H1 (cell line): ENCODE measurements around the gene SPTBN4.

Experiments
- BCL11A ChIP-seq, 2 experiments: IDR thresholded peaks; one replicate each; pipeline ENCODE4 v1.6.1; 2011; ENCODE audit warnings: low read depth in 2 of 2, low read length in 2 of 2, mild to moderate bottlenecking in 2 of 2
- EZH2 ChIP-seq: fragments of 200-600 bp; sonication (generic); IDR thresholded peaks from 2 replicates; pipeline ENCODE4 v1.7.1; 2012; ENCODE audit warnings: low read depth, mild to moderate bottlenecking, moderate library complexity, low read length, inconsistent platforms; ENCODE audit not compliant: severe bottlenecking
- JUND ChIP-seq: IDR thresholded peaks from 2 replicates; pipeline ENCODE4 v1.6.1; 2011; ENCODE audit warnings: mild to moderate bottlenecking, improper control_type of control experiment, low read length
- KDM1A ChIP-seq: fragments of 200-600, 300-600 bp; sonication (generic); IDR thresholded peaks from 2 replicates; pipeline ENCODE4 v1.7.1; 2016; ENCODE audit warnings: mild to moderate bottlenecking, low read length, borderline replicate concordance
- KDM5A ChIP-seq: fragments of 200-600 bp; IDR thresholded peaks from 2 replicates; pipeline ENCODE4 v1.7.1; 2012; ENCODE audit warnings: mild to moderate bottlenecking, low read length, inconsistent platforms, mixed read lengths
- POLR2A ChIP-seq, 2 experiments: IDR thresholded peaks; 1 replicate in 1 of 2; 2 replicates in 1 of 2; pipeline ENCODE4 v1.6.1; 2011; ENCODE audit warnings: low read depth in 2 of 2, low read length in 2 of 2, mild to moderate bottlenecking in 2 of 2; ENCODE audit errors: control extremely low read depth in 1 of 2
- RAD21 ChIP-seq, 2 experiments: IDR thresholded peaks in 1 of 2; conservative IDR thresholded peaks in 1 of 2; 2 replicates each; pipeline ENCODE4 v1.6.1; 2011; ENCODE audit warnings: low read depth in 2 of 2, low read length in 2 of 2, improper control_type of control experiment in 1 of 2, inconsistent platforms in 1 of 2, mild to moderate bottlenecking in 1 of 2, moderate library complexity in 1 of 2
- RFX5 ChIP-seq: IDR thresholded peaks from 2 replicates; pipeline ENCODE4 v1.6.1; 2011; ENCODE audit warnings: low read depth, low read length, improper control_type of control experiment, borderline replicate concordance
- TAF1 ChIP-seq: IDR thresholded peaks from 2 replicates; pipeline ENCODE4 v1.6.1; 2011; ENCODE audit warnings: mild to moderate bottlenecking, low read depth, low read length
- TF ChIP-seq, protein P1 (sequence below): IDR thresholded peaks from 2 replicates; pipeline ENCODE4 v1.6.1; 2012; ENCODE audit warnings: inconsistent platforms
- TF ChIP-seq, protein P2 (sequence below), 3 experiments: IDR thresholded peaks; 1 replicate in 2 of 3; 2 replicates in 1 of 3; pipeline versions ENCODE4 v1.5.1 to v1.6.1; 2011; ENCODE audit warnings: low read length in 3 of 3, mild to moderate bottlenecking in 3 of 3, inconsistent platforms in 2 of 3, low read depth in 1 of 3, moderate library complexity in 1 of 3; ENCODE audit not compliant: insufficient read depth in 1 of 3; ENCODE audit errors: control extremely low read depth in 1 of 3
- TF ChIP-seq, protein P3 (sequence below): IDR thresholded peaks from 2 replicates; pipeline ENCODE4 v1.6.1; 2011; ENCODE audit warnings: low read depth, mild to moderate bottlenecking, low read length; ENCODE audit not compliant: insufficient read depth

DNA sequence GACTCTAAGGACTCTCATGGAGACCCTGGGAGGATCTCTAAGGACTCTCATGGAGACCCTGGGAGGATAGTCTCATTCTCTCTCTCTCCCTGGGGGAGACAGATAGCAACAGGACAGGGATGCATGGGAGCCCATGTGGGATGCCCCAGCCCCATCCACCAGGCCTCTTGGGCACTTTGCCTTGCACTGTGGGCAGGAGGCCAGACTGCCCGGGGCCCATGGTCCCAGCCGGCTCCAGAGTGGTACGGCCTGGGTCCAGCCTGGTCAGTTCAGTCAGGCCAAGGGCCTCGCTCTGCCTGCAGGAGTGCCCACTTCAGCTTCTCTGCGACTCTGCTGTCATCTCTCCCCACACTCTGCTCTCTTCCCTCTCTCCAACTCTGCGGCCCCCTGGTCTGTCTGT, 61.3 kb downstream of the SPTBN4 start:
- TF ChIP-seq, protein P1, sequence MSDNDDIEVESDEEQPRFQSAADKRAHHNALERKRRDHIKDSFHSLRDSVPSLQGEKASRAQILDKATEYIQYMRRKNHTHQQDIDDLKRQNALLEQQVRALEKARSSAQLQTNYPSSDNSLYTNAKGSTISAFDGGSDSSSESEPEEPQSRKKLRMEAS = no peak
- TF ChIP-seq POLR2A (IDR thresholded peaks at IDR 0.05; ENCODE audit: control extremely low read depth in 1 of 2, low read depth in 2 of 2, low read length in 2 of 2) = no peak
- no peak for TF ChIP-seq KDM1A
- TF ChIP-seq, protein P2, sequence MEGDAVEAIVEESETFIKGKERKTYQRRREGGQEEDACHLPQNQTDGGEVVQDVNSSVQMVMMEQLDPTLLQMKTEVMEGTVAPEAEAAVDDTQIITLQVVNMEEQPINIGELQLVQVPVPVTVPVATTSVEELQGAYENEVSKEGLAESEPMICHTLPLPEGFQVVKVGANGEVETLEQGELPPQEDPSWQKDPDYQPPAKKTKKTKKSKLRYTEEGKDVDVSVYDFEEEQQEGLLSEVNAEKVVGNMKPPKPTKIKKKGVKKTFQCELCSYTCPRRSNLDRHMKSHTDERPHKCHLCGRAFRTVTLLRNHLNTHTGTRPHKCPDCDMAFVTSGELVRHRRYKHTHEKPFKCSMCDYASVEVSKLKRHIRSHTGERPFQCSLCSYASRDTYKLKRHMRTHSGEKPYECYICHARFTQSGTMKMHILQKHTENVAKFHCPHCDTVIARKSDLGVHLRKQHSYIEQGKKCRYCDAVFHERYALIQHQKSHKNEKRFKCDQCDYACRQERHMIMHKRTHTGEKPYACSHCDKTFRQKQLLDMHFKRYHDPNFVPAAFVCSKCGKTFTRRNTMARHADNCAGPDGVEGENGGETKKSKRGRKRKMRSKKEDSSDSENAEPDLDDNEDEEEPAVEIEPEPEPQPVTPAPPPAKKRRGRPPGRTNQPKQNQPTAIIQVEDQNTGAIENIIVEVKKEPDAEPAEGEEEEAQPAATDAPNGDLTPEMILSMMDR (IDR thresholded peaks at IDR 0.05; ENCODE audit: control extremely low read depth in 1 of 3, insufficient read depth in 1 of 3, low read depth in 1 of 3, low read length in 3 of 3) = no peak
- TF ChIP-seq RAD21 (IDR thresholded peaks at IDR 0.05 in 1 of 2, conservative IDR thresholded peaks at IDR 0.05 in 1 of 2; ENCODE audit: low read depth in 2 of 2, low read length in 2 of 2) = no peak
- no peak for TF ChIP-seq JUND
- TF ChIP-seq RFX5 = no peak
- no peak for TF ChIP-seq KDM5A
- no peak for TF ChIP-seq BCL11A (IDR thresholded peaks at IDR 0.05; ENCODE audit: low read depth in 2 of 2, low read length in 2 of 2)
- TF ChIP-seq, protein P3, sequence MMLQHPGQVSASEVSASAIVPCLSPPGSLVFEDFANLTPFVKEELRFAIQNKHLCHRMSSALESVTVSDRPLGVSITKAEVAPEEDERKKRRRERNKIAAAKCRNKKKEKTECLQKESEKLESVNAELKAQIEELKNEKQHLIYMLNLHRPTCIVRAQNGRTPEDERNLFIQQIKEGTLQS = no peak
- TF ChIP-seq TAF1 = no peak
- no peak for TF ChIP-seq EZH2
